ENCODE measurements around the gene DOCK10.

Gene DOCK10

DNA sequence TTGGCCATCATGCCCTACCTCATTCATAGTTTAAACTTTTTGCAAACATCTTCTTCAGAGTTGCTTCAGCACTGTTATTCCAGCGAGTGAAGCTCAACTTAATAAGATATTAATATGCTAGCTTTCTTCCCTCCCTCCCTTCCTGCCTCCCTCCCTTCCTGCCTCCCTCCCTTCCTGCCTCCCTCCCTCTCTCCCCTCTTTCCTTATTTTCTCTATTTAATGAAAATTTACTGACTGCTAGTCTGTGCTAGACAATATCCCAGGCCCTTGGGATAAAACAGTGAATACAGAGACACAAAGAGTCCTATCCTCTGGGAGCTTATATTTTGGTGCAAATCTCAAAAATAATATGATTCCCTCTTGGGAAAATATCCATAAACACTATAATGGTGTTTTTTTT lies 42.9 kb downstream of the DOCK10 start:
- TF ChIP-seq EZH2 (IDR thresholded peaks at IDR 0.05; ENCODE audit: borderline replicate concordance, low read depth, low read length, severe bottlenecking) = no peak
- TF ChIP-seq, protein P1, sequence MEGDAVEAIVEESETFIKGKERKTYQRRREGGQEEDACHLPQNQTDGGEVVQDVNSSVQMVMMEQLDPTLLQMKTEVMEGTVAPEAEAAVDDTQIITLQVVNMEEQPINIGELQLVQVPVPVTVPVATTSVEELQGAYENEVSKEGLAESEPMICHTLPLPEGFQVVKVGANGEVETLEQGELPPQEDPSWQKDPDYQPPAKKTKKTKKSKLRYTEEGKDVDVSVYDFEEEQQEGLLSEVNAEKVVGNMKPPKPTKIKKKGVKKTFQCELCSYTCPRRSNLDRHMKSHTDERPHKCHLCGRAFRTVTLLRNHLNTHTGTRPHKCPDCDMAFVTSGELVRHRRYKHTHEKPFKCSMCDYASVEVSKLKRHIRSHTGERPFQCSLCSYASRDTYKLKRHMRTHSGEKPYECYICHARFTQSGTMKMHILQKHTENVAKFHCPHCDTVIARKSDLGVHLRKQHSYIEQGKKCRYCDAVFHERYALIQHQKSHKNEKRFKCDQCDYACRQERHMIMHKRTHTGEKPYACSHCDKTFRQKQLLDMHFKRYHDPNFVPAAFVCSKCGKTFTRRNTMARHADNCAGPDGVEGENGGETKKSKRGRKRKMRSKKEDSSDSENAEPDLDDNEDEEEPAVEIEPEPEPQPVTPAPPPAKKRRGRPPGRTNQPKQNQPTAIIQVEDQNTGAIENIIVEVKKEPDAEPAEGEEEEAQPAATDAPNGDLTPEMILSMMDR (IDR thresholded peaks at IDR 0.05; ENCODE audit: borderline replicate concordance, extremely low read depth, low read length, poor library complexity, severe bottlenecking) = no peak
- DNase-seq = no peak
- ATAC-seq (ENCODE audit: insufficient read depth, low read depth) = no peak
- Histone ChIP-seq H3K36me3 (ENCODE audit: insufficient read depth, low read length) (no peaks in the 10 kb centered on the region; the same call in 1 of the 2 replicates), H2AFZ (ENCODE audit: low read depth, low read length) (no peak overlapping the region), H3K4me2 (ENCODE audit: insufficient read depth, low read length) (no peak overlapping the region), H3K4me1 (ENCODE audit: insufficient read depth, low read length) (no peaks in the 10 kb centered on the region; the same call in 1 of the 2 replicates), H3K79me2 (ENCODE audit: insufficient read depth, low read length) (peaks cover 35% of the 10 kb centered on the region), H3K27ac (ENCODE audit: low read length) (no peak overlapping the region), H4K20me1 (ENCODE audit: insufficient read depth, low read length) (peaks cover 17% of the 10 kb centered on the region; the same call in 1 of the 2 replicates), H3K9me3 (ENCODE audit: insufficient read depth, low read length, severe bottlenecking) (no peaks in the 10 kb centered on the region), H3K4me3 (ENCODE audit: low read depth in 1 of 2, low read length in 2 of 2) (no peak overlapping the region), H3K9ac (ENCODE audit: low read depth, low read length) (no peak overlapping the region), H3K27me3 (ENCODE audit: insufficient read depth, low read length, poor library complexity) (no peaks in the 10 kb centered on the region)

GRCh38 chr2:224997802-224998201 lies 44.5 kb downstream of the DOCK10 start:
- peaks cover 17% of the 10 kb centered on the region; the same call in 1 of the 2 replicates for H4K20me1 ChIP-seq (ENCODE audit: insufficient read depth, low read length)
- H3K4me3 ChIP-seq (ENCODE audit: low read depth in 1 of 2, low read length in 2 of 2) = no peak overlapping the region
- no peak for TF ChIP-seq EZH2 (IDR thresholded peaks at IDR 0.05; ENCODE audit: borderline replicate concordance, low read depth, low read length, severe bottlenecking)
- TF ChIP-seq, protein P1 (IDR thresholded peaks at IDR 0.05; ENCODE audit: borderline replicate concordance, extremely low read depth, low read length, poor library complexity, severe bottlenecking) = no peak

DNA sequence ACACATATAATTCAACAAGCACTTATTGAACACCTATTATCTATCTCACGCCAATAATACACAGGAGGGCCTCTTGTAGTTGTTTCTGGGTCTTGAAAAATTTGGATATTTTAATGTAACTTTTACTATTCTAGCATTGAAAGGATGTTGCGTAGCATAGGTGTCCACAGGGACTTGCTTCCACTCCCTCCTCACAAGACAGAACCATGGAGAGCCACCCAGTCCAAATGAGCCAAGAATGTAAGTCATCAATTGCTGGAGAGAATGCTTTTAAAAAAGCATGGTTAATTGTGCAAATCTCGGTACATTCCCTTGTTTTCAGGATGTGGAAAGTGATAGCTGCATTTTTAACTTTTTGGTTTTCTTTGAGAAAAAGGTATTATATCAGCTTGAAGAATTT lies 46.8 kb downstream of the DOCK10 start:
- no peaks in the 10 kb centered on the region for H3K27me3 ChIP-seq (ENCODE audit: insufficient read depth, low read length, poor library complexity)
- TF ChIP-seq, protein P1 (IDR thresholded peaks at IDR 0.05; ENCODE audit: borderline replicate concordance, extremely low read depth, low read length, poor library complexity, severe bottlenecking) = no peak
- no peak for TF ChIP-seq EZH2 (IDR thresholded peaks at IDR 0.05; ENCODE audit: borderline replicate concordance, low read depth, low read length, severe bottlenecking)
- no peak overlapping the region for H3K4me2 ChIP-seq (ENCODE audit: insufficient read depth, low read length)
- H2AFZ ChIP-seq (ENCODE audit: low read depth, low read length) = no peak overlapping the region
- ATAC-seq (ENCODE audit: insufficient read depth, low read depth) (no peak), DNase-seq (no peak)
- H4K20me1 ChIP-seq (ENCODE audit: insufficient read depth, low read length) = peaks cover 4% of the 10 kb centered on the region; the same call in 1 of the 2 replicates
- no peak overlapping the region for H3K4me3 ChIP-seq (ENCODE audit: low read depth in 1 of 2, low read length in 2 of 2)
- H3K9me3 ChIP-seq (ENCODE audit: insufficient read depth, low read length, severe bottlenecking) = no peaks in the 10 kb centered on the region
- H3K9ac ChIP-seq (ENCODE audit: low read depth, low read length) = no peak overlapping the region
- H3K4me1 ChIP-seq (ENCODE audit: insufficient read depth, low read length) = no peaks in the 10 kb centered on the region
- H3K27ac ChIP-seq (ENCODE audit: low read length) = no peak overlapping the region
- peaks cover 8% of the 10 kb centered on the region; the same call in 1 of the 2 replicates for H3K36me3 ChIP-seq (ENCODE audit: insufficient read depth, low read length)
- peaks cover 11% of the 10 kb centered on the region for H3K79me2 ChIP-seq (ENCODE audit: insufficient read depth, low read length)

More at GRCh38 chr2:224997802-224998201, 44.5 kb downstream of the DOCK10 start:
- H3K9me3 ChIP-seq (ENCODE audit: insufficient read depth, low read length, severe bottlenecking) = no peaks in the 10 kb centered on the region
- H3K4me1 ChIP-seq (ENCODE audit: insufficient read depth, low read length) = no peaks in the 10 kb centered on the region; the same call in 1 of the 2 replicates
- ATAC-seq (ENCODE audit: insufficient read depth, low read depth) (no peak), DNase-seq (no peak)
- H3K36me3 ChIP-seq (ENCODE audit: insufficient read depth, low read length) = peaks cover 4% of the 10 kb centered on the region; the same call in 1 of the 2 replicates
- no peak overlapping the region for H2AFZ ChIP-seq (ENCODE audit: low read depth, low read length)
- no peaks in the 10 kb centered on the region for H3K27me3 ChIP-seq (ENCODE audit: insufficient read depth, low read length, poor library complexity)
- H3K4me2 ChIP-seq (ENCODE audit: insufficient read depth, low read length) = no peak overlapping the region
- no peak overlapping the region for H3K9ac ChIP-seq (ENCODE audit: low read depth, low read length)
- peaks cover 23% of the 10 kb centered on the region for H3K79me2 ChIP-seq (ENCODE audit: insufficient read depth, low read length)
- no peak overlapping the region; the same call in 1 of the 2 replicates for H3K27ac ChIP-seq (ENCODE audit: low read length)

Measured in DND-41 (cell line).